ENCODE results near the gene POLDIP3. TPM values are rescaled to one million over a fixed set of nuclear protein-coding genes. Genes with fewer than 3 reads are reported as not detected.
"Not testable (repeated sequence)": the region's sequence is repeated elsewhere in the genome, so short reads cannot be mapped to it uniquely, and the experiment has no call there.

POLDIP3 gene
- total RNA-seq, 2 donors from 2014 or later, result 20.2 to 29.5 TPM

GRCh38 chr22:42536166-42536565, 78.5 kb downstream of the POLDIP3 start:
- Histone ChIP-seq H3K27ac (no peak overlapping the region), H3K4me3 (no peak overlapping the region), H3K36me3 (no peaks in the 10 kb centered on the region), H3K27me3 (no peaks in the 10 kb centered on the region), H3K9me3 (no peaks in the 10 kb centered on the region), H3K4me1 (peaks cover 0 to 4% of the 10 kb centered on the region in 2 donors)
- TF ChIP-seq CTCF (IDR thresholded peaks at IDR 0.05), result no peak
- no peak for DNase-seq (ENCODE audit: low spot score)

GRCh38 chr22:42535082-42535731, 79.5 kb downstream of the POLDIP3 start:
- H3K36me3 ChIP-seq; H3K4me1 ChIP-seq; H3K27ac ChIP-seq; DNase-seq (ENCODE audit: low spot score); H3K27me3 ChIP-seq; H3K4me3 ChIP-seq; H3K9me3 ChIP-seq: not testable (repeated sequence)

Other genes starting within 250 kb of the POLDIP3 start
- gene NFAM1, start 182.5 kb downstream of the POLDIP3 start, total RNA-seq, result 1 to 10 TPM in 1 of 2 donors, under 1 TPM in 1; 0.74 to 3.5 TPM
- gene RRP7A, start 95.1 kb downstream of the POLDIP3 start, total RNA-seq, result 10 to 100 TPM; 12.9 to 19.4 TPM
- 1 to 10 TPM; 2.4 to 3.9 TPM for gene SERHL2, start 60.9 kb downstream of the POLDIP3 start, total RNA-seq
- not detected for gene ATP5MGL, start 25.7 kb upstream of the POLDIP3 start, total RNA-seq
- 100 to 1,000 TPM; 265 to 288 TPM for gene CYB5R3, start 34.5 kb upstream of the POLDIP3 start, total RNA-seq
- 10 to 100 TPM; 40.8 to 78.6 TPM for gene A4GALT, start 106.0 kb upstream of the POLDIP3 start, total RNA-seq
- 10 to 100 TPM; 27.4 to 29.6 TPM for gene ARFGAP3, start 242.4 kb upstream of the POLDIP3 start, total RNA-seq

Measured in right atrium auricular region (tissue), 2 donors.